Vagina (tissue), 2 donors: ENCODE data around the gene DPP10. TPM values are rescaled to one million over a fixed set of nuclear protein-coding genes. Genes with fewer than 3 reads are reported as not detected.
"Not testable (repeated sequence)": the region's sequence is repeated elsewhere in the genome, so short reads cannot be mapped to it uniquely, and the experiment has no call there.

Source experiments
- DNase-seq, 2 donors: peaks; one replicate each; pipeline ENCODE4 v3.0.0-alpha.2; 2017; ENCODE audit errors: extremely low spot score in 2 of 2
- H3K27ac ChIP-seq: fragments of 200-600 bp; sonication (generic); one replicate; pipeline ENCODE4 v1.5.1; 2019
- H3K27me3 ChIP-seq: fragments of 200-600 bp; sonication (generic); one replicate; pipeline ENCODE4 v1.5.1; 2019
- H3K36me3 ChIP-seq, 2 donors: fragments of 200-600 bp; sonication (generic); one replicate each; pipeline ENCODE4 v1.5.1; 2017 to 2019
- H3K4me1 ChIP-seq: fragments of 200-600 bp; sonication (generic); one replicate; pipeline ENCODE4 v1.5.1; 2019
- H3K4me3 ChIP-seq, 2 donors: fragments of 200-600 bp; sonication (generic); 1 replicate in 1 of 2; 2 replicates in 1 of 2; pipeline ENCODE4 v1.5.1; 2016 to 2019
- H3K9me3 ChIP-seq: fragments of 200-600 bp; sonication (generic); one replicate; pipeline ENCODE4 v1.5.1; 2019
- CTCF ChIP-seq, 3 experiments: fragments of 450-650 bp in 2 of 3; fragments of 200-600 bp in 1 of 3; sonication (generic) in 1 of 3; IDR thresholded peaks; one replicate each; pipeline ENCODE4 v1.5.1; 2017 to 2019; ENCODE audit warnings: antibody characterized with exemption in 3 of 3, mild to moderate bottlenecking in 2 of 3, moderate library complexity in 2 of 3
- POLR2A ChIP-seq, 2 donors: fragments of 450-650 bp; IDR thresholded peaks; one replicate each; pipeline ENCODE4 v1.6.1; 2017; ENCODE audit warnings: antibody characterized with exemption in 2 of 2, mild to moderate bottlenecking in 2 of 2, moderate library complexity in 2 of 2
- POLR2AphosphoS5 ChIP-seq, 2 donors: sonication (generic); formaldehyde crosslinking; IDR thresholded peaks; one replicate each; pipeline ENCODE4 v1.9.0; 2017; ENCODE audit warnings: antibody characterized with exemption in 2 of 2, mild to moderate bottlenecking in 2 of 2, low read depth in 1 of 2; ENCODE audit not compliant: insufficient read depth in 1 of 2
- intact Hi-C: fragments of 100-400 bp; cut with DNase I; formaldehyde crosslinking; loops from one replicate; pipeline ENCODE4 v1.15.1; 2023
- total RNA-seq: library from RNA; depleted of rRNA; stranded (reverse); fragments of >200 nt; gene quantifications from one replicate; pipeline ENCODE4 v1.2.3, GENCODE V29; 2016

Gene DPP10
- total RNA-seq, 1 donor from 2014 or later: not detected

GRCh38 chr2:114962532-114962931, 520.1 kb downstream of the DPP10 start:
- TF ChIP-seq POLR2A (IDR thresholded peaks at IDR 0.05) (no peak), POLR2AphosphoS5 (IDR thresholded peaks at IDR 0.05; ENCODE audit: insufficient read depth in 1 of 2, low read depth in 1 of 2) (no peak), CTCF (IDR thresholded peaks at IDR 0.05) (no peak)
- intact Hi-C loops: no loop called here
- Histone ChIP-seq H3K27me3 (no peaks in the 10 kb centered on the region), H3K27ac (no peak overlapping the region), H3K4me3 (no peak overlapping the region), H3K9me3 (no peaks in the 10 kb centered on the region), H3K36me3 (no peaks in the 10 kb centered on the region), H3K4me1 (no peaks in the 10 kb centered on the region)
- no peak for DNase-seq

- no peak overlapping the region for H3K27ac ChIP-seq
- no peaks in the 10 kb centered on the region for H3K9me3 ChIP-seq
- H3K27me3 ChIP-seq: no peaks in the 10 kb centered on the region
- intact Hi-C loops: no loop called here
- TF ChIP-seq CTCF (IDR thresholded peaks at IDR 0.05): no peak
- no peak for TF ChIP-seq POLR2A (IDR thresholded peaks at IDR 0.05)
- TF ChIP-seq POLR2AphosphoS5 (IDR thresholded peaks at IDR 0.05; ENCODE audit: insufficient read depth in 1 of 2, low read depth in 1 of 2): no peak
- H3K4me3 ChIP-seq: no peak overlapping the region
- DNase-seq: no peak
- H3K36me3 ChIP-seq: no peaks in the 10 kb centered on the region
- H3K4me1 ChIP-seq: no peaks in the 10 kb centered on the region
Measured at GRCh38 chr2:114968748-114969400, 526.4 kb downstream of the DPP10 start.

GRCh38 chr2:115004321-115004720, 561.9 kb downstream of the DPP10 start:
- H3K4me1 ChIP-seq, H3K27ac ChIP-seq, H3K4me3 ChIP-seq, DNase-seq, H3K36me3 ChIP-seq, H3K9me3 ChIP-seq, intact Hi-C loops, H3K27me3 ChIP-seq: not testable (repeated sequence)

- H3K27me3 ChIP-seq: no peaks in the 10 kb centered on the region
- H3K4me3 ChIP-seq: no peak overlapping the region
- H3K9me3 ChIP-seq: no peaks in the 10 kb centered on the region
- TF ChIP-seq CTCF (IDR thresholded peaks at IDR 0.05): no peak
- no peak for TF ChIP-seq POLR2AphosphoS5 (IDR thresholded peaks at IDR 0.05; ENCODE audit: insufficient read depth in 1 of 2, low read depth in 1 of 2)
- TF ChIP-seq POLR2A (IDR thresholded peaks at IDR 0.05): no peak
- H3K4me1 ChIP-seq: no peaks in the 10 kb centered on the region
- intact Hi-C loops: no loop called here
- no peak overlapping the region for H3K27ac ChIP-seq
- DNase-seq: no peak
- no peaks in the 10 kb centered on the region for H3K36me3 ChIP-seq
Measured at GRCh38 chr2:115011721-115012120, 569.3 kb downstream of the DPP10 start.

- DNase-seq, H3K9me3 ChIP-seq, H3K27me3 ChIP-seq, H3K4me1 ChIP-seq, H3K27ac ChIP-seq, H3K36me3 ChIP-seq, intact Hi-C loops, H3K4me3 ChIP-seq: not testable (repeated sequence)
Measured at GRCh38 chr2:115022013-115022412, 579.6 kb downstream of the DPP10 start.

GRCh38 chr2:115034801-115035200, 592.4 kb downstream of the DPP10 start:
- Histone ChIP-seq H3K27me3 (no peaks in the 10 kb centered on the region), H3K4me3 (no peak overlapping the region), H3K4me1 (no peaks in the 10 kb centered on the region), H3K9me3 (no peaks in the 10 kb centered on the region), H3K27ac (no peak overlapping the region), H3K36me3 (no peaks in the 10 kb centered on the region)
- TF ChIP-seq POLR2AphosphoS5 (IDR thresholded peaks at IDR 0.05; ENCODE audit: insufficient read depth in 1 of 2, low read depth in 1 of 2) (no peak), CTCF (IDR thresholded peaks at IDR 0.05) (no peak), POLR2A (IDR thresholded peaks at IDR 0.05) (no peak)
- intact Hi-C loops: no loop called here
- no peak for DNase-seq
